SK-N-SH (cell line): ENCODE measurements around the gene SPTAN1.

Source experiments
- CTCF ChIP-seq: fragments of 200-600 bp; sonication (generic); IDR thresholded peaks from 2 replicates; pipeline ENCODE4 v1.6.1; 2017; ENCODE audit warnings: antibody characterized with exemption, mild to moderate bottlenecking, moderate library complexity
- EZH2phosphoT487 ChIP-seq: fragments of 200-600 bp; sonication (generic); IDR thresholded peaks from 2 replicates; pipeline ENCODE4 v1.6.1; 2017; ENCODE audit warnings: low read depth, mixed run types, mild to moderate bottlenecking, antibody characterized with exemption, moderate library complexity, borderline replicate concordance
- NRF1 ChIP-seq: IDR thresholded peaks from 2 replicates; pipeline ENCODE4 v1.6.1; 2012; ENCODE audit warnings: low read depth, mild to moderate bottlenecking, low read length
- RFX5 ChIP-seq: IDR thresholded peaks from 2 replicates; pipeline ENCODE4 v1.6.1; 2012; ENCODE audit warnings: mild to moderate bottlenecking, improper control_type of control experiment, low read length
- TAF1 ChIP-seq: IDR thresholded peaks from 2 replicates; pipeline ENCODE4 v1.6.1; 2012; ENCODE audit warnings: low read depth, mild to moderate bottlenecking, low read length, moderate library complexity, borderline replicate concordance
- ZBTB33 ChIP-seq: IDR thresholded peaks from 2 replicates; pipeline ENCODE4 v1.4.0; 2012; ENCODE audit warnings: low read depth, borderline replicate concordance

DNA sequence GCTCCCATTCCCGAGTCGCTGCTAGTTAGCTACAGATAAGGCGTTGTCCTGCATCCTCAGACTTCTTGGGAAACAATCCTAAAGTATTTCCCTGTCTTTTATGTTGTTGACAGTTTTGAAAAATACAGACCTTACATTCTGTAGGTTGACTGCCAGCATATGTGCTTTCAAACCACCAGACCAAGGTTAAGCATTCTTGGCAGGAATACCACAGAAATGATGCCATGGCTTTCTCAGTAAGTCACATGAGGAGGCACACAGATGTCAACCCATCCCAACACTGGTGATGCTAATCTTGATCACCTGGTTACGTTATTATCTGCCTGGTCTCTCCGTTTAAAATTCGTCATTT, 47.0 kb upstream of the SPTAN1 start:
- TF ChIP-seq TAF1 (no peak), ZBTB33 (no peak), CTCF (no peak), NRF1 (no peak), EZH2phosphoT487 (no peak), RFX5 (no peak)
